Measurements from ENCODE around the gene KRTAP10-3.

DNA sequence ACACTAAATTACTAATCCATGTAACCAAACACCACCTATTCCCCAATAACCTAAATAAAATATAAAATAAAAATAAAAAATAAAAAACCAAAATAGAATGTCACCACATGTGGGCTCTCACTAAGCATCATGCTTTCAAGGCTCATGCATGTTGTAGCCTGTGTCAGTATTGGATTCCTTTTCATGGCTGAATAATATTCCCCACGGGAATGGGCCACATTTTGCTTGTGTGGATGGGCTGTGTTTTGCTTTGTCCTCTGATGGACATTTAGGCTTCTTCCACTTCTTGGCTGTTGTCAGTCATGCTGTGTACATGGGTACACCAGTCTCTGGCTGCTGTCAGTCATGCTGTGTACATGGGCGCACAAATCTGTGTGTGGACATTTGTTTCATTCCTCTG is 30.5 kb upstream of the KRTAP10-3 start:
- TF ChIP-seq, protein P1, sequence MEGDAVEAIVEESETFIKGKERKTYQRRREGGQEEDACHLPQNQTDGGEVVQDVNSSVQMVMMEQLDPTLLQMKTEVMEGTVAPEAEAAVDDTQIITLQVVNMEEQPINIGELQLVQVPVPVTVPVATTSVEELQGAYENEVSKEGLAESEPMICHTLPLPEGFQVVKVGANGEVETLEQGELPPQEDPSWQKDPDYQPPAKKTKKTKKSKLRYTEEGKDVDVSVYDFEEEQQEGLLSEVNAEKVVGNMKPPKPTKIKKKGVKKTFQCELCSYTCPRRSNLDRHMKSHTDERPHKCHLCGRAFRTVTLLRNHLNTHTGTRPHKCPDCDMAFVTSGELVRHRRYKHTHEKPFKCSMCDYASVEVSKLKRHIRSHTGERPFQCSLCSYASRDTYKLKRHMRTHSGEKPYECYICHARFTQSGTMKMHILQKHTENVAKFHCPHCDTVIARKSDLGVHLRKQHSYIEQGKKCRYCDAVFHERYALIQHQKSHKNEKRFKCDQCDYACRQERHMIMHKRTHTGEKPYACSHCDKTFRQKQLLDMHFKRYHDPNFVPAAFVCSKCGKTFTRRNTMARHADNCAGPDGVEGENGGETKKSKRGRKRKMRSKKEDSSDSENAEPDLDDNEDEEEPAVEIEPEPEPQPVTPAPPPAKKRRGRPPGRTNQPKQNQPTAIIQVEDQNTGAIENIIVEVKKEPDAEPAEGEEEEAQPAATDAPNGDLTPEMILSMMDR (IDR thresholded peaks at IDR 0.05): no peak
- TF ChIP-seq ZFX (IDR thresholded peaks at IDR 0.05; ENCODE audit: borderline replicate concordance): no peak
